CD14-positive monocyte (primary cell): ENCODE results near the gene PPM1M. TPM values are rescaled to one million over a fixed set of nuclear protein-coding genes. Genes with fewer than 3 reads are reported as not detected.
A peak's percentile ranks its signal among the peaks of the same experiment; 100 is the strongest.

ENCODE experiments used
- DNase-seq, 3 donors: peaks; one replicate each; pipeline ENCODE4 v3.0.0-alpha.2; 2011 to 2022
- H2AFZ ChIP-seq: 2 replicates; pipeline ENCODE4 v1.6.0; 2012; ENCODE audit warnings: mild to moderate bottlenecking, low read depth, low read length, inconsistent platforms; ENCODE audit not compliant: insufficient read depth, poor library complexity, severe bottlenecking
- H3K27ac ChIP-seq, 2 donors: 1 replicate in 1 of 2; 2 replicates in 1 of 2; pipeline ENCODE4 v1.5.1; 2012 to 2013; ENCODE audit warnings: low read length in 2 of 2, control low read depth in 1 of 2, inconsistent platforms in 1 of 2, low read depth in 1 of 2, mild to moderate bottlenecking in 1 of 2
- H3K27me3 ChIP-seq, 2 donors: one replicate each; pipeline versions ENCODE4 v1.6.0 to v1.6.1; 2011 to 2013; ENCODE audit warnings: low read length in 2 of 2; ENCODE audit not compliant: control insufficient read depth in 2 of 2, insufficient read depth in 2 of 2
- H3K36me3 ChIP-seq, 2 donors: replicated peaks in 1 of 2; 1 replicate in 1 of 2; 2 replicates in 1 of 2; pipeline versions ENCODE4 v1.5.1 to v1.6.1; 2012 to 2013; ENCODE audit warnings: low read length in 2 of 2, control low read depth in 1 of 2, inconsistent platforms in 1 of 2, mild to moderate bottlenecking in 1 of 2; ENCODE audit not compliant: insufficient read depth in 2 of 2, control insufficient read depth in 1 of 2
- H3K4me1 ChIP-seq, 2 donors: 1 replicate in 1 of 2; 2 replicates in 1 of 2; pipeline versions ENCODE4 v1.5.1 to v1.6.1; 2012 to 2013; ENCODE audit warnings: low read length in 2 of 2, control low read depth in 1 of 2, inconsistent platforms in 1 of 2, mild to moderate bottlenecking in 1 of 2, moderate library complexity in 1 of 2; ENCODE audit not compliant: insufficient read depth in 2 of 2, control insufficient read depth in 1 of 2
- H3K4me2 ChIP-seq: replicated peaks from 2 replicates; pipeline ENCODE3; 2012; ENCODE audit warnings: low read length, moderate library complexity, mild to moderate bottlenecking; ENCODE audit not compliant: poor library complexity, severe bottlenecking; ENCODE audit errors: extremely low read depth
- H3K4me3 ChIP-seq, 3 experiments: fragments of 200-600 bp in 1 of 3; sonication (generic) in 1 of 3; replicated peaks in 1 of 3; 1 replicate in 2 of 3; 2 replicates in 1 of 3; pipeline ENCODE4 v1.5.1; 2011 to 2013; ENCODE audit warnings: low read length in 3 of 3, mild to moderate bottlenecking in 3 of 3, control low read depth in 2 of 3, low read depth in 2 of 3, inconsistent platforms in 1 of 3, moderate library complexity in 1 of 3
- H3K79me2 ChIP-seq: 2 replicates; pipeline ENCODE4 v1.6.0; 2012; ENCODE audit warnings: mild to moderate bottlenecking, control low read depth, inconsistent platforms, low read length, moderate library complexity; ENCODE audit not compliant: insufficient read depth
- H3K9ac ChIP-seq: 2 replicates; pipeline ENCODE4 v1.6.0; 2017; ENCODE audit warnings: low read length, mild to moderate bottlenecking; ENCODE audit not compliant: insufficient read depth, poor library complexity, severe bottlenecking
- H3K9me3 ChIP-seq, 2 donors: replicated peaks in 1 of 2; 1 replicate in 1 of 2; 2 replicates in 1 of 2; pipeline versions ENCODE4 v1.5.1 to v1.6.1; 2012 to 2013; ENCODE audit warnings: low read length in 2 of 2, control low read depth in 1 of 2; ENCODE audit not compliant: control insufficient read depth in 1 of 2, insufficient read depth in 1 of 2
- H4K20me1 ChIP-seq: 2 replicates; pipeline ENCODE4 v1.6.0; 2012; ENCODE audit warnings: mild to moderate bottlenecking, low read length, control low read depth, moderate library complexity; ENCODE audit not compliant: insufficient read depth
- H3K27ac Mint-ChIP-seq, 7 donors: one replicate each; pipeline ENCODE4 v1.8.0; 2020; ENCODE audit warnings: mild to moderate bottlenecking in 7 of 7, mixed read lengths in 7 of 7, moderate library complexity in 6 of 7, inconsistent platforms in 2 of 7
- H3K27me3 Mint-ChIP-seq, 3 donors: one replicate each; pipeline ENCODE4 v1.8.0; 2021 to 2022; ENCODE audit warnings: low read depth in 3 of 3, mild to moderate bottlenecking in 3 of 3, mixed read lengths in 3 of 3, moderate library complexity in 3 of 3, inconsistent platforms in 1 of 3
- H3K36me3 Mint-ChIP-seq, 2 donors: one replicate each; pipeline ENCODE4 v1.8.0; 2020; ENCODE audit warnings: mixed read lengths in 2 of 2, inconsistent platforms in 1 of 2, mild to moderate bottlenecking in 1 of 2
- H3K4me1 Mint-ChIP-seq: one replicate; pipeline ENCODE4 v1.8.0; 2020; ENCODE audit warnings: mild to moderate bottlenecking, mixed read lengths
- H3K4me3 Mint-ChIP-seq, 2 donors: one replicate each; pipeline ENCODE4 v1.8.0; 2020; ENCODE audit warnings: mild to moderate bottlenecking in 2 of 2, mixed read lengths in 2 of 2, moderate library complexity in 1 of 2
- H3K9me3 Mint-ChIP-seq, 7 donors: one replicate each; pipeline ENCODE4 v1.8.0; 2020 to 2022; ENCODE audit warnings: mixed read lengths in 7 of 7, mild to moderate bottlenecking in 6 of 7, moderate library complexity in 6 of 7, inconsistent platforms in 2 of 7
- CTCF ChIP-seq: fragments of 200-600 bp; IDR thresholded peaks from one replicate; pipeline ENCODE4 v1.8.0; 2022; ENCODE audit warnings: antibody characterized with exemption, mild to moderate bottlenecking
- WGBS: methylation state at CpG from one replicate; pipeline ENCODE4 v1.1.5; 2013; ENCODE audit warnings: missing lambda C conversion rate; ENCODE audit not compliant: insufficient coverage; 5-methylcytosine and 5-hydroxymethylcytosine counted together
- intact Hi-C, 2 donors: fragments of 100-400 bp; cut with micrococcal nuclease; formaldehyde crosslinking; loops; one replicate each; pipeline versions ENCODE4 v1.15.0 to v1.15.1; 2023
- polyA plus RNA-seq, 3 donors: library from polyadenylated mRNA; depleted of rRNA in 1 of 3; unstranded in 2 of 3; stranded (reverse) in 1 of 3; fragments of 300-500 nt in 2 of 3; fragments of >200 nt in 1 of 3; fragmentation: Illumina TruSeq in 2 of 3; gene quantifications; 1 replicate in 2 of 3; 2 replicates in 1 of 3; pipeline ENCODE4 v1.2.3, GENCODE V29; 2012 to 2021

PPM1M gene
- polyA plus RNA-seq, 3 donors: 92.8 to 144 (median 120) TPM

- no peaks in the 10 kb centered on the region for H3K27me3 ChIP-seq
- peaks cover 12 to 21% of the 10 kb centered on the region in 2 donors for H3K4me1 ChIP-seq
- Mint-ChIP-seq H3K9me3 (no peaks in the 10 kb centered on the region), H3K27me3 (peaks cover 0 to 3% (median 0%) of the 10 kb centered on the region in 3 donors), H3K4me3 (no peak overlapping the region), H3K27ac (peak overlapping the region in 4 of 7 donors; percentile 30 to 64 (median 45)), H3K4me1 (peaks cover 17% of the 10 kb centered on the region), H3K36me3 (peaks cover 49 to 53% of the 10 kb centered on the region in 2 donors)
- H3K9me3 ChIP-seq: no peaks in the 10 kb centered on the region
- TF ChIP-seq CTCF: no peak
- intact Hi-C loops: loop anchor here (2.0 to 5.0 kb wide), 2 partner anchors 46 to 48 kb away; no protein-coding TSS in a partner anchor
- no peak overlapping the region for H2AFZ ChIP-seq
- H3K4me2 ChIP-seq: no peak overlapping the region
- 98% methylated on average over 17 of the region's 23 CpGs for WGBS
- peaks cover 9% of the 10 kb centered on the region for H4K20me1 ChIP-seq
- H3K9ac ChIP-seq: no peak overlapping the region
- no peak for DNase-seq
- H3K27ac ChIP-seq: no peak overlapping the region
- H3K4me3 ChIP-seq: no peak overlapping the region
- H3K36me3 ChIP-seq: peaks cover 37 to 55% of the 10 kb centered on the region in 2 donors
- peaks cover 50% of the 10 kb centered on the region for H3K79me2 ChIP-seq
These were observed 45.3 kb downstream of the PPM1M start for GRCh38 chr3:52290596-52291507.

GRCh38 chr3:52291508-52292181, 46.1 kb downstream of the PPM1M start:
- peaks cover 37 to 63% of the 10 kb centered on the region in 2 donors for H3K36me3 ChIP-seq
- peak; percentile 71 for TF ChIP-seq CTCF
- no peak overlapping the region for H3K4me3 ChIP-seq
- H3K27ac ChIP-seq: peak overlapping the region in 1 of 2 donors; percentile 20
- Mint-ChIP-seq H3K9me3 (no peaks in the 10 kb centered on the region), H3K36me3 (peaks cover 54 to 61% of the 10 kb centered on the region in 2 donors), H3K4me3 (no peak overlapping the region), H3K27me3 (peaks cover 0 to 3% (median 0%) of the 10 kb centered on the region in 3 donors), H3K27ac (peak overlapping the region in 4 of 7 donors; percentile 30 to 81 (median 55)), H3K4me1 (peaks cover 17% of the 10 kb centered on the region)
- intact Hi-C loops: loop anchor here (2.0 to 5.0 kb wide), 2 partner anchors 46 to 47 kb away; no protein-coding TSS in a partner anchor
- peaks cover 15% of the 10 kb centered on the region for H4K20me1 ChIP-seq
- WGBS: 96% methylated on average over 4 of the region's 7 CpGs
- H3K9ac ChIP-seq: no peak overlapping the region
- no peaks in the 10 kb centered on the region for H3K9me3 ChIP-seq
- DNase-seq: peak in 2 of 3 donors; percentile 39 to 41
- no peak overlapping the region for H2AFZ ChIP-seq
- peaks cover 47% of the 10 kb centered on the region for H3K79me2 ChIP-seq
- no peak overlapping the region for H3K4me2 ChIP-seq
- H3K27me3 ChIP-seq: no peaks in the 10 kb centered on the region
- H3K4me1 ChIP-seq: peaks cover 11 to 20% of the 10 kb centered on the region in 2 donors
